Measurements from ENCODE around the gene GPM6B. TPM values are rescaled to one million over a fixed set of nuclear protein-coding genes. Genes with fewer than 3 reads are reported as not detected.
A peak's percentile ranks its signal among the peaks of the same experiment; 100 is the strongest.

GPM6B gene
- total and polyA plus RNA-seq, 3 experiments from 2014 or later, result 0.30 TPM; not detected in 2

DNA sequence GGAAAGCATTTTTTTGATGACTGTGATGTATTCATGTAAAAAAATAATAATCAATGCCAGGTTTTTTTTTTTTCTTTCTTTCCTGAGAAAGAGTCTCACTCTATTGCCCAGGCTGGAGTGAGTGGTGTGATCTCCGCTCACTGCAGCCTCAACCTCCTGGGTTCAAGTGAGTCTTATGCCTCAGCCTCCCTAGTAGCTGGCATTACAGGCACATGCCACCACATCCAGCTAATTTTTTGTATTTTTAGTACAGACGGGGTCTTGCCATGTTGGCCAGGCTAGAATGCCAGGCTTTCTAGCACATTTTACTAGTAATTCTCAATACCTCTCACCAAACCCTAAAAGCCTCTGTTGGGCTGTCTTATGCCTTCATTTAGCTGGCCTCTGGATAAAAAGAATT lies 25.7 kb downstream of the GPM6B start:
- Histone ChIP-seq H3K4me3 (ENCODE audit: low read length) (no peak overlapping the region), H3K9me3 (ENCODE audit: low read length) (no peaks in the 10 kb centered on the region), H3K27ac (ENCODE audit: low read depth, low read length) (no peak overlapping the region), H3K27me3 (ENCODE audit: insufficient read depth, low read length, poor library complexity, severe bottlenecking) (no peaks in the 10 kb centered on the region), H3K36me3 (ENCODE audit: insufficient read depth, low read length) (no peaks in the 10 kb centered on the region), H3K4me1 (ENCODE audit: insufficient read depth, low read length) (no peaks in the 10 kb centered on the region)
- no peak overlapping the region for H3K4me3 Mint-ChIP-seq
- peaks cover 7 to 14% of the 10 kb centered on the region in 2 donors for H3K27me3 Mint-ChIP-seq
- H3K36me3 Mint-ChIP-seq, result no peaks in the 10 kb centered on the region
- no peaks in the 10 kb centered on the region for H3K9me3 Mint-ChIP-seq
- POLR2A ChIA-PET, result no interaction called here
- no peak overlapping the region for H3K27ac Mint-ChIP-seq
- no peaks in the 10 kb centered on the region for H3K4me1 Mint-ChIP-seq
- CTCF ChIA-PET, result no interaction called here
- no peak for DNase-seq

DNA sequence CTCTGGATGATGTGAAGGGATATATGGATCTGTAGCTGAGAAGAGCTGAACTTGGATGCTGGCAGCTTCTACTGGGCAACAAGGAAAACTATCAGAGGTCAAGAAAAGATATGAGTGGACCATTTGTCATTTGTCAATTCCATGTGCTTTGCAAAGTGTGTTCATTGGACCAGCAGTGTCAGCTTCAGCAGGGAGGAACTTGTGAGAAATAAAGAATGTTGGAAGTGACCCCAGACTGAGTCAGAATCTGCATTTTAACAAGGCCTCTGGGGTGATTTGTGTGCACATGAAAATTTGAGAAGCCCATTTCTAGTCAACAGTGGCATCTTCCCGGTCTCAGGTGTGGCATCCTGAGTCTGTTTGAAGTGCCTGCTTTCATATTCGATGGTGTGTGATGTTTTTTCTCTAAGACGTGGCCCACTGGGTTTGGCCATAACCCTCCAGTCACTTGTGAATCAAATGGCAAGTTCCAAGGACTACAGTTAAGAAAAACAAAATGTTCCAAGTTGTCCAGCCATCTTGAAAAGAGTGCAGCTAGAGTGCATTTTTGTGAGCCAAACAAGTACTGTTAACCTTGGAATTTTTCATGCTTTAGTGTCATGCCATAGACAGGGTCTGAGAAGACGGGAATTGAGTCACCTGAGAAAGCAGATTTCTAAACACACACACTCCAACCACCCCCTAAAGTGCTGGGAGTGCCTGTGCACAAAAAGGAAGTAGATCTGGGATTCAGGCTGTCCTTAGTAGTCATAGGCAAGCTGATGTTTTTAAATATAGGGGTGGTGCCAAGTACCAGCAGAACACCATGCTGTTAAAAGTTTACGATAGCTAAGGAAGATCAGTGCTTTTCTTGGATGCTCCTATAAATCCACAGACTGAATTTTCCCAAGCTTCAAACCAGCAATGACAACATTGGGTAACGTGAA lies 26.4 kb downstream of the GPM6B start:
- Histone ChIP-seq H3K27ac (ENCODE audit: low read depth, low read length) (no peak overlapping the region), H3K4me3 (ENCODE audit: low read length) (no peak overlapping the region), H3K9me3 (ENCODE audit: low read length) (no peaks in the 10 kb centered on the region), H3K36me3 (ENCODE audit: insufficient read depth, low read length) (no peaks in the 10 kb centered on the region), H3K27me3 (ENCODE audit: insufficient read depth, low read length, poor library complexity, severe bottlenecking) (no peaks in the 10 kb centered on the region), H3K4me1 (ENCODE audit: insufficient read depth, low read length) (no peaks in the 10 kb centered on the region)
- H3K36me3 Mint-ChIP-seq, result no peaks in the 10 kb centered on the region
- no peaks in the 10 kb centered on the region for H3K9me3 Mint-ChIP-seq
- H3K27ac Mint-ChIP-seq, result no peak overlapping the region
- no peak overlapping the region for H3K4me3 Mint-ChIP-seq
- H3K27me3 Mint-ChIP-seq, result peaks cover 7 to 14% of the 10 kb centered on the region in 2 donors
- ChIA-PET CTCF (no interaction called here), POLR2A (no interaction called here)
- H3K4me1 Mint-ChIP-seq, result no peaks in the 10 kb centered on the region
- DNase-seq, result no peak

DNA sequence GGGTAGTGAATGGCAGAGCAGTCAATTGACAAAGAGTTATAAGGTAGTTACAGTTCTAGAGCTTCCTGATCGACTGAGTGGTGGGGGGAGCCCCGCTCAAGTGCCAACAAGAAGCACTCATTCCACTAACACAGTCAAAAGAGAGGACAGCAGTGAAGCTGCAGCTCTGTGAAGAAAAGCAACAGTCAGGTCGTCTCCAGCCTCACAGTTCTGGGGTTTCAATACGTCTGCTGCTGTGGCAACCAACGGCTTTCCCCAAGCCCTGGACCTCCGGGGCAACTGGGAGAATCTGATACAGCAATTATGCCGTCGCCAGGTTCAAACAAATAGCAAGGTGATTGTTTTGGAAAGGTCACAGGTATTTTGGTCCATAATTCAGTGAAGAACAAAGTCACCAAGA lies 30.8 kb downstream of the GPM6B start:
- CTCF ChIA-PET, result no interaction called here
- Mint-ChIP-seq H3K4me1 (no peaks in the 10 kb centered on the region), H3K36me3 (no peaks in the 10 kb centered on the region), H3K27ac (no peak overlapping the region), H3K9me3 (no peaks in the 10 kb centered on the region), H3K4me3 (no peak overlapping the region), H3K27me3 (peaks cover 0 to 4% of the 10 kb centered on the region in 2 donors)
- H3K27me3 ChIP-seq (ENCODE audit: insufficient read depth, low read length, poor library complexity, severe bottlenecking), result no peaks in the 10 kb centered on the region
- DNase-seq, result no peak
- no peak overlapping the region for H3K27ac ChIP-seq (ENCODE audit: low read depth, low read length)
- H3K4me3 ChIP-seq (ENCODE audit: low read length), result no peak overlapping the region
- H3K36me3 ChIP-seq (ENCODE audit: insufficient read depth, low read length), result no peaks in the 10 kb centered on the region
- no peaks in the 10 kb centered on the region for H3K4me1 ChIP-seq (ENCODE audit: insufficient read depth, low read length)
- POLR2A ChIA-PET, result no interaction called here
- H3K9me3 ChIP-seq (ENCODE audit: low read length), result no peaks in the 10 kb centered on the region

DNA sequence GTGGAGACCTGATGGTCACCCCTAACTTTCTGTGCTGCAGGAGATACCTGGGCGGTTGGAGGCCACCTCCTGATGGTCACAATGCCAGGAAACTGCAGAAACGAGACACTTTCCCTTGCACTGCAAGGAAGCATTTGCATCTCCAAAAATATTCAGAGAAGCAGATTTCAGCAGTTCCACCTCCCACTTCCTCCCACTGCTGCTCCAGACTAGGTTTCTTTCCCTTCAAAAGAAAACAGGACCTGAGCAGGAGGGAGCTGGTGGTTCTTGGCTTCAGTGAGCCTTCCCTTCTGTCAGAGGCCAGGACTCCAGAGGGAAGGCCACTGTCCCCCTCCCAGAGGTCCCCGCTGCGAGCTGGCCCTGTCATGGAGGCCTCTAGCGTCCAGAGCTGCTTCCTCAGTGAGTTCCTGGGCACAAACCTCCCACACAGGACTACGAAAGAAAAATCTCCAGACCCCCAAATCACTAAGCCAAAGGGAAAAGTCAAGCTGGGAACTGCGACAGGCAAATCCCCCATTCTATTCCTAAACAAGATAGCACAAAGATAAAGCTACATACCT lies 35.9 kb downstream of the GPM6B start:
- H3K27me3 ChIP-seq (ENCODE audit: insufficient read depth, low read length, poor library complexity, severe bottlenecking), result no peaks in the 10 kb centered on the region
- H3K27me3 Mint-ChIP-seq, result no peaks in the 10 kb centered on the region
- H3K9me3 ChIP-seq (ENCODE audit: low read length), result no peaks in the 10 kb centered on the region
- H3K4me3 Mint-ChIP-seq, result no peak overlapping the region
- ChIA-PET CTCF (no interaction called here), POLR2A (no interaction called here)
- DNase-seq, result no peak
- no peak overlapping the region for H3K4me3 ChIP-seq (ENCODE audit: low read length)
- H3K36me3 ChIP-seq (ENCODE audit: insufficient read depth, low read length), result no peaks in the 10 kb centered on the region
- H3K36me3 Mint-ChIP-seq, result peaks cover 0 to 15% (median 1%) of the 10 kb centered on the region in 3 donors
- H3K9me3 Mint-ChIP-seq, result no peaks in the 10 kb centered on the region
- no peaks in the 10 kb centered on the region for H3K4me1 Mint-ChIP-seq
- H3K27ac ChIP-seq (ENCODE audit: low read depth, low read length), result no peak overlapping the region
- peak overlapping the region in 4 of 8 donors; percentile 39 to 64 (median 45) for H3K27ac Mint-ChIP-seq
- H3K4me1 ChIP-seq (ENCODE audit: insufficient read depth, low read length), result no peaks in the 10 kb centered on the region

DNA sequence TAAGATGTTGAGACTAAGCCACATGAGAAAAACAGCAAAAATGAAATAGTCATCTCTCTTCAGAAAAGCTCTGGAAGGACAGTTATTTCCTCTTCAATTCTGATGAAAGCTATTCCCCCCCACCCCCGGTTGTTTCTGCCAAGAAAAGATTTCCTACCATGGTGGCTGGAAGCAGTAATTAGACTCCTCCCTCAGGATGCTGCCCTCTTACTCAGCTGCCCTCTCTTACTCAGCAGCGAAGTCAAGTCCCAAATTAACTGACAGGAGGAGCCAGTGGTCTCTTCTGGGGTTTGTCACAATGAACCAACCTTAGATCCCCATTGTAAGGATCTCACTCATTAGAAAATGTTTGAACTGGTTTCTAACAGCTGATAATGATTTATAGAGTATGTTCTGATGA lies 38.0 kb downstream of the GPM6B start:
- H3K4me1 ChIP-seq (ENCODE audit: insufficient read depth, low read length), result no peaks in the 10 kb centered on the region
- H3K27ac ChIP-seq (ENCODE audit: low read depth, low read length), result no peak overlapping the region
- Mint-ChIP-seq H3K4me3 (no peak overlapping the region), H3K36me3 (peaks cover 0 to 34% (median 9%) of the 10 kb centered on the region in 3 donors), H3K9me3 (no peaks in the 10 kb centered on the region), H3K27ac (peak overlapping the region in 3 of 8 donors; percentile 26 to 84 (median 33)), H3K27me3 (no peaks in the 10 kb centered on the region), H3K4me1 (no peaks in the 10 kb centered on the region)
- no peak overlapping the region for H3K4me3 ChIP-seq (ENCODE audit: low read length)
- H3K27me3 ChIP-seq (ENCODE audit: insufficient read depth, low read length, poor library complexity, severe bottlenecking), result no peaks in the 10 kb centered on the region
- DNase-seq, result no peak
- CTCF ChIA-PET, result no interaction called here
- H3K9me3 ChIP-seq (ENCODE audit: low read length), result no peaks in the 10 kb centered on the region
- POLR2A ChIA-PET, result interaction anchor here (0.7 kb wide), 1 partner anchor 60 kb away, joined by 6 read pairs; no protein-coding TSS in a partner anchor
- H3K36me3 ChIP-seq (ENCODE audit: insufficient read depth, low read length), result no peaks in the 10 kb centered on the region

DNA sequence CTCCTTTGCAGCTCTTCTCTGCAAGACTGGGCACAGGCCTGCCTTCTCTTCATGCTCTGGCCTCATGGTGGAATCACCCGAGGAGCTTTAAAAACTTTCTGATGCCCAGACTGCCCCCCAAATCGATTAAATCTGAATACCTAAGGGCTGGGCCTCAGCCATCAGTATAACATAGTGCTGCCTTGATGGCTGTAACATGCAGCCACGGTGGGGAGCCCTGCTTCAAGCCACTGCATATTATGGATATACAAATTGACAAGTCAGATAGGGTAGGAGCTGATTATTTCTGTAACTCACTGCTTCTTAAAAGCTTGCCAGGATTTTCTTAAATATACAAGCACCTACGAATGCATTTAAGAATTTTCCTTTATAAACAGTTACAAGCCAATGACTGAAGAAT lies 40.5 kb downstream of the GPM6B start:
- peaks cover 5% of the 10 kb centered on the region for H3K36me3 ChIP-seq (ENCODE audit: insufficient read depth, low read length)
- peaks cover 0 to 54% (median 15%) of the 10 kb centered on the region in 3 donors for H3K36me3 Mint-ChIP-seq
- H3K4me3 ChIP-seq (ENCODE audit: low read length), result no peak overlapping the region
- H3K4me1 ChIP-seq (ENCODE audit: insufficient read depth, low read length), result no peaks in the 10 kb centered on the region
- peak overlapping the region in 2 of 8 donors; percentile 35 to 52 for H3K27ac Mint-ChIP-seq
- ChIA-PET CTCF (no interaction called here), POLR2A (no interaction called here)
- no peaks in the 10 kb centered on the region for H3K9me3 Mint-ChIP-seq
- no peaks in the 10 kb centered on the region for H3K27me3 ChIP-seq (ENCODE audit: insufficient read depth, low read length, poor library complexity, severe bottlenecking)
- no peak overlapping the region for H3K4me3 Mint-ChIP-seq
- H3K9me3 ChIP-seq (ENCODE audit: low read length), result no peaks in the 10 kb centered on the region
- H3K4me1 Mint-ChIP-seq, result no peaks in the 10 kb centered on the region
- no peaks in the 10 kb centered on the region for H3K27me3 Mint-ChIP-seq
- no peak overlapping the region for H3K27ac ChIP-seq (ENCODE audit: low read depth, low read length)
- no peak for DNase-seq

DNA sequence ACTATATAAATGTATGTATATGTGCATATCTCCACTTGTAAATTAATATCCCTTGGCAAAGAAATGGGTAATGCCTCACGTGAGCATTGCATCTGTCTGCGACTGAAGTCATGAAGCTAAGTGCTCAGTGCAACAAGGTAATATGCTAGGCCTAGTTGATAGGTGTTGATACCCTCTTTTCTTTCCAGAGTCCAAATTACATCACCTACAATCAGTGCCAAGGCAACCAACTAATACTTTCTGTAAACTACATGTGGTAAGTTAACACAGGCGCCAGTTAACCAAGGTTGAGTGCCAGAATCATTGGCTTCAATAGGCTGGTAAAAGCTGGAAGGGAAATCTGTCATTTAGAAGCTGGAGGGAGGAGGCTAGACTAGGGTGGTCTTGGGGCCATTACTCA lies 41.1 kb downstream of the GPM6B start:
- CTCF ChIA-PET, result no interaction called here
- POLR2A ChIA-PET, result no interaction called here
- no peaks in the 10 kb centered on the region for H3K27me3 Mint-ChIP-seq
- no peak overlapping the region for H3K4me3 Mint-ChIP-seq
- no peaks in the 10 kb centered on the region for H3K9me3 Mint-ChIP-seq
- no peak overlapping the region for H3K27ac ChIP-seq (ENCODE audit: low read depth, low read length)
- DNase-seq, result no peak
- H3K27ac Mint-ChIP-seq, result peak overlapping the region in 2 of 8 donors; percentile 3 to 35
- no peaks in the 10 kb centered on the region for H3K4me1 ChIP-seq (ENCODE audit: insufficient read depth, low read length)
- no peak overlapping the region for H3K4me3 ChIP-seq (ENCODE audit: low read length)
- no peaks in the 10 kb centered on the region for H3K4me1 Mint-ChIP-seq
- H3K27me3 ChIP-seq (ENCODE audit: insufficient read depth, low read length, poor library complexity, severe bottlenecking), result no peaks in the 10 kb centered on the region
- H3K36me3 Mint-ChIP-seq, result peaks cover 0 to 57% (median 15%) of the 10 kb centered on the region in 3 donors
- peaks cover 5% of the 10 kb centered on the region for H3K36me3 ChIP-seq (ENCODE audit: insufficient read depth, low read length)
- no peaks in the 10 kb centered on the region for H3K9me3 ChIP-seq (ENCODE audit: low read length)

DNA sequence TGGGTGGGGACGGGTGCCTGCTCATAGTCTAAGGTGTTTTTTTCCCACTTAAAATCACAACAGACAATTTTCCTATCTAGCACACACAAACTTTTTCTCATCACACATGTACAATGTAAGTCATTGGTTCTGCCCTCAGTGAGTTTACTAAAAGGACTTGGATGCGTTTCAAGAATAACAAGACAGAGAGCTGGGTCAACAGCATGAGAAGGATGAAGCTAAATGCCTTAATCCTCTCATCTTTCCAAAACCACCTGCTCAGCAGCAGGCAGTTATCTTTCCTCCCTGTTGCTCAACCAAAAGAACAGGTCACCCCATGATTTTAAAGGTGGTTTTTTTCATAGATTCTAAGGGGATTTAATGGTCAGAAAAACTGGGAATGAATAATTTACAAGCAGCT lies 42.2 kb downstream of the GPM6B start:
- ChIA-PET POLR2A (no interaction called here), CTCF (interaction anchor here (1.7 kb wide), 1 partner anchor 28 kb away, joined by 4 read pairs; no protein-coding TSS in a partner anchor)
- H3K9me3 ChIP-seq (ENCODE audit: low read length), result no peaks in the 10 kb centered on the region
- H3K36me3 ChIP-seq (ENCODE audit: insufficient read depth, low read length), result peaks cover 5% of the 10 kb centered on the region
- H3K27ac Mint-ChIP-seq, result peak overlapping the region in 3 of 8 donors; percentile 17 to 38 (median 22)
- no peak overlapping the region for H3K27ac ChIP-seq (ENCODE audit: low read depth, low read length)
- no peaks in the 10 kb centered on the region for H3K4me1 ChIP-seq (ENCODE audit: insufficient read depth, low read length)
- DNase-seq, result no peak
- H3K9me3 Mint-ChIP-seq, result no peaks in the 10 kb centered on the region
- peaks cover 0 to 67% (median 17%) of the 10 kb centered on the region in 3 donors for H3K36me3 Mint-ChIP-seq
- H3K27me3 ChIP-seq (ENCODE audit: insufficient read depth, low read length, poor library complexity, severe bottlenecking), result no peaks in the 10 kb centered on the region
- H3K4me1 Mint-ChIP-seq, result peaks cover 0 to 9% (median 0%) of the 10 kb centered on the region in 3 donors
- H3K27me3 Mint-ChIP-seq, result no peaks in the 10 kb centered on the region
- no peak overlapping the region for H3K4me3 Mint-ChIP-seq
- no peak overlapping the region for H3K4me3 ChIP-seq (ENCODE audit: low read length)

Measured in CD8-positive, alpha-beta memory T cell (primary cell).